Osteocyte (in vitro differentiated cells): Measurements from ENCODE around the gene TBX15. TPM values are rescaled to one million over a fixed set of nuclear protein-coding genes. Genes with fewer than 3 reads are reported as not detected.

Experiments
- DNase-seq: peaks from one replicate; pipeline ENCODE4 v3.0.0; 2021; ENCODE audit warnings: mixed read lengths; ENCODE audit not compliant: unreplicated experiment; ENCODE audit errors: extremely low spot score
- H3K27ac Mint-ChIP-seq: one replicate; pipeline ENCODE4 v1.8.0; 2021; ENCODE audit warnings: mild to moderate bottlenecking, mixed read lengths; ENCODE audit not compliant: unreplicated experiment
- H3K27me3 Mint-ChIP-seq: one replicate; pipeline ENCODE4 v1.8.0; 2021; ENCODE audit warnings: mixed read lengths; ENCODE audit not compliant: unreplicated experiment
- H3K36me3 Mint-ChIP-seq: one replicate; pipeline ENCODE4 v1.8.0; 2021; ENCODE audit warnings: mixed read lengths; ENCODE audit not compliant: unreplicated experiment
- H3K4me1 Mint-ChIP-seq: one replicate; pipeline ENCODE4 v1.8.0; 2021; ENCODE audit warnings: mixed read lengths; ENCODE audit not compliant: unreplicated experiment
- H3K4me3 Mint-ChIP-seq: one replicate; pipeline ENCODE4 v1.8.0; 2021; ENCODE audit warnings: mild to moderate bottlenecking, moderate library complexity, mixed read lengths; ENCODE audit not compliant: unreplicated experiment
- H3K9me3 Mint-ChIP-seq: one replicate; pipeline ENCODE4 v1.8.0; 2021; ENCODE audit warnings: mixed read lengths; ENCODE audit not compliant: unreplicated experiment
- total RNA-seq: library from RNA; stranded (reverse); gene quantifications from 2 replicates; pipeline ENCODE4 v1.2.1, GENCODE V29; 2021
- TF ChIP-seq, protein P1 (sequence below): fragments of 200-600 bp; sonication (generic); IDR thresholded peaks from 2 replicates; pipeline ENCODE4 v1.5.0; 2021; ENCODE audit warnings: antibody characterized with exemption, mild to moderate bottlenecking, moderate library complexity

The TBX15 gene
- total RNA-seq, 1 donor from 2014 or later: 4.3 TPM

DNA sequence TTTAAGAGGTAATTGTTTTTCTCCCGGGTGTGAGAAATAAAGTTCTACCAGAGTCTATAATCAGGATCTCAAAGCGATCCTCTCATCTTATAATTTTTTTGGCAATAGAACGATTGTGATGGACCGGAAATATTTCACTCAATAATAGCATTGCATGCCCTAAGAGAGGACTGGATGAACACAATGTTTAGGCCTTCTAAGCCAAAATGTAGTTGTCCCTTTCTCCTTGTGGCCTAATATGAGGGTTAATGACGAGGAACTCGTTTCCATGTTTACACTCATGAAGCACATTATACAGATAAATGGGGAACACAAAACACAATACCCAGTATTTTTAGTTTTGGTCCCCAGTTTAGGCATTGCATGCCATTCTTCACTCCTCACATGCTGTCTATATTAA lies 5.9 kb downstream of the TBX15 start:
- Mint-ChIP-seq H3K4me1 (peaks cover 37% of the 10 kb centered on the region), H3K4me3 (no peak overlapping the region), H3K27me3 (peaks cover 83% of the 10 kb centered on the region), H3K36me3 (peaks cover 10% of the 10 kb centered on the region), H3K27ac (no peak overlapping the region), H3K9me3 (no peaks in the 10 kb centered on the region)
- DNase-seq: no peak
- TF ChIP-seq, protein P1, sequence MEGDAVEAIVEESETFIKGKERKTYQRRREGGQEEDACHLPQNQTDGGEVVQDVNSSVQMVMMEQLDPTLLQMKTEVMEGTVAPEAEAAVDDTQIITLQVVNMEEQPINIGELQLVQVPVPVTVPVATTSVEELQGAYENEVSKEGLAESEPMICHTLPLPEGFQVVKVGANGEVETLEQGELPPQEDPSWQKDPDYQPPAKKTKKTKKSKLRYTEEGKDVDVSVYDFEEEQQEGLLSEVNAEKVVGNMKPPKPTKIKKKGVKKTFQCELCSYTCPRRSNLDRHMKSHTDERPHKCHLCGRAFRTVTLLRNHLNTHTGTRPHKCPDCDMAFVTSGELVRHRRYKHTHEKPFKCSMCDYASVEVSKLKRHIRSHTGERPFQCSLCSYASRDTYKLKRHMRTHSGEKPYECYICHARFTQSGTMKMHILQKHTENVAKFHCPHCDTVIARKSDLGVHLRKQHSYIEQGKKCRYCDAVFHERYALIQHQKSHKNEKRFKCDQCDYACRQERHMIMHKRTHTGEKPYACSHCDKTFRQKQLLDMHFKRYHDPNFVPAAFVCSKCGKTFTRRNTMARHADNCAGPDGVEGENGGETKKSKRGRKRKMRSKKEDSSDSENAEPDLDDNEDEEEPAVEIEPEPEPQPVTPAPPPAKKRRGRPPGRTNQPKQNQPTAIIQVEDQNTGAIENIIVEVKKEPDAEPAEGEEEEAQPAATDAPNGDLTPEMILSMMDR: no peak

DNA sequence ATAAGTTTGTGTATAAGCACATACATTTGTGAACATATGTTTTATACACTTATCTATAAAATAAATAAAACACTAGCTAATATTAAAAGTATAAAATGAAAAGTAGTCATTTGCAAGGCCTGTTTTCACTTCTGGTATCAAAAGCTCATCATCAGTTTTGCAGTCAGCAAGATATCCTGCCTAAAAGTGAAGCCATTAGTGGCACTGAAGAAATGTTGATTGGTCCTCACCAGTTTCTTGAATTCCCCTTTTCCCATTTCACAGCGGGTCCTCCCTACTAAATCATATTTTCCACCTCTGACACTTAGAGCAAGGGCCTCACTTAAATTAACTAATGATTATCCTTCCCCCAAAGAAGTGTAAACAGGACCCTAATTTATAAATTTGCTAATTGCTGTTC lies 6.7 kb downstream of the TBX15 start:
- Mint-ChIP-seq H3K36me3 (peaks cover 10% of the 10 kb centered on the region), H3K4me3 (no peak overlapping the region), H3K27ac (no peak overlapping the region), H3K9me3 (no peaks in the 10 kb centered on the region), H3K27me3 (peaks cover 79% of the 10 kb centered on the region), H3K4me1 (peaks cover 29% of the 10 kb centered on the region)
- TF ChIP-seq, protein P1: no peak
- no peak for DNase-seq

DNA sequence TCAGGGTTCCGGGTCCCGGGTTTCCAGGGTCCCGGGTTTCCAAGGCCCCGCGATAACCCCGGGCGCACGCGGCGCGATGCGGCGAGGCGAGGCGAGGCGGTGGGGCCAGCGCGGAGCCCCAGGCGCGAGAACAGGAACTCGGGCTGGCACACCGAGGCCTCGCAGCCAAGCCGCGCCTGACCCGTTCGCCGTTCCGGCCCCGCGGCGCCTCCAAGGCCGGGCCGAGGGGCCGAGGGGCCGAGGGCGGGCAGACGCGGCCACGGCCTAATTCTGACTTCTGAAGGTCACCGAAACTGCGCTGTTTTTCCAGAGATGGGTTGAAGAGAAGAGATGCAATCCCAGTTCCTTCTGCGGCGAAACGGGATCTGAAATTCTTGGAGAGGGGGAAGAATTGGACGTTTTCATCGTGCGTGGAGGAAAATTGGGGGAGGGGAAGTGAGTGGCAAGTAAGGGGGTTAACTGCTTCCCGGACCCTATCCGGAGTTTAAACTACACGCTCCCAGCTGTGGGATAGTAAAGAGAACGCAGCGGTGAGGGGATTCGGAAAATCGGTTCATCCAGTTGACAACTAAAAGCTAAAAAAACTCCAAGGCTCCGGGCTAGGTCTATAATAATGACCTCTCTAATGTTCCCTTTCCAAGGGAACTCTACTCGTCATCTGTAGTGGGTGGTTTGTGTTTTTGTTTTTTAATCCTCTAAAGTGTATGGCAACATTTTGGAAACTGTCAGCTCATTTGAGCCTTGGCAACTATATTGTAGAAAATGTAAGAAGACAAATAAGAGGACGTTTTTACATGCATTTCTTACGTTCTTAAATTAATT lies 8.2 kb downstream of the TBX15 start:
- Mint-ChIP-seq H3K4me3 (peak overlapping the region; percentile 67), H3K4me1 (peaks cover 17% of the 10 kb centered on the region), H3K27me3 (peaks cover 78% of the 10 kb centered on the region), H3K36me3 (peaks cover 7% of the 10 kb centered on the region), H3K9me3 (no peaks in the 10 kb centered on the region), H3K27ac (peak overlapping the region; percentile 46)
- TF ChIP-seq, protein P1: no peak
- no peak for DNase-seq

DNA sequence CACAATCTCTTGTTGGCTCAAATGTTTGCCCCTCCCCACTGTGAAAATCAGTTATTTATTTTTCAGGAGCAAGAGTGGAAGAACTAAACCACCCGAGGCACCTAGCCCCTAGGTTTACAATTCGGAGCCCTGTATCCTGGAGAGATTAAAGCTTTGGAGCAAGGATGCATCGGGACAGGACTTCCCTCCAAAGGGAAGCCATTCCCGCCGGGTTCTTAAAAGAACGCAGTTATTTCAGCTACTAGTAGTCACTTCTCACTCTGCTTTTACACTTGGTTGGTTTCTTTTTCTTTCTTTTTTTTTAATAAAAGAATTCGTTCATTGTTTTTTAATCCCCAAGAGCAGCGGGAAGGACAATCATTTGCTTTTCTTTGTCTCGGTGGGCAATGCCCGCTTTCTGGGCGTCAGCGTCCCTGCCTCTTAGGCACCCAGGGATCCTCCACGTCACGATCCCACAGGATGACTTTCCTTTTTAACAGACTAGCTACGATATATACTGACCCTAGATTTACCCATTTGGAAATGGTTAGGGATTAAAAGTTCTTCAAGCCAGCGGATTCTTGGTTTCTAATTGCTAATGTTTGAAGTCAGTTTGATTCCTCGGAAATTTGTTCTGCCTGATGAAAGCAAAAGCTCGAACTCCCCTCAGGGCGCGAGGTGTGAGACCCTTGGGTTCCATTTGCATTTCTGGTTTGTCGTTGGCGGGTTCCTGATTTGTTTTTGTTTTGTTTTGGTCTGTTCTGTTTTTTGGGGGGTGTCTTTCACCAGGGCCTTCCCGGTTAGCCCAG lies 9.0 kb downstream of the TBX15 start:
- DNase-seq: no peak
- H3K9me3 Mint-ChIP-seq: no peaks in the 10 kb centered on the region
- H3K27me3 Mint-ChIP-seq: peaks cover 80% of the 10 kb centered on the region
- H3K36me3 Mint-ChIP-seq: peaks cover 4% of the 10 kb centered on the region
- TF ChIP-seq, protein P1: no peak
- H3K27ac Mint-ChIP-seq: peak overlapping the region; percentile 67
- peaks cover 13% of the 10 kb centered on the region for H3K4me1 Mint-ChIP-seq
- H3K4me3 Mint-ChIP-seq: peak overlapping the region; percentile 67

DNA sequence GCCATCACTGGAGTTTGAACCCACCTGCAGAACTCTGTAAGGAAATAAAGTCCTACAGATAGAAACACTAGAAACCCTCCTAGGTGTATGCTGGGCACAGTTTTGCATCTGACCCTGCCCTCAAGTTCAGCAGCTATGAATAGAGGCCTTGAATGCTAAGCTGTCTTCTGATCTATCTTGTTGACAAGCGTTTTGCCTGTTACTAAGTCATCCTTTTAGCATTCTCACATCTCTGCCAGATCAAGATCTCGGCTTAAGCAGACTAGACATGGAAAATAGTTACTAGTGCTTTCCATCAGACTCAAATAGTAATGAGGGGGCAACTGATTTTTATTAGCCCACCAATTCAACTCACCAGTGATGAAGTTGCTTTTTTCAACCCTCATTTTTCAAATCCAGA lies 10.5 kb downstream of the TBX15 start:
- Mint-ChIP-seq H3K36me3 (no peaks in the 10 kb centered on the region), H3K9me3 (no peaks in the 10 kb centered on the region), H3K4me3 (no peak overlapping the region), H3K27me3 (peaks cover 71% of the 10 kb centered on the region), H3K27ac (no peak overlapping the region), H3K4me1 (peaks cover 10% of the 10 kb centered on the region)
- TF ChIP-seq, protein P1: no peak
- DNase-seq: no peak
